Activated T-cell treated with anti-CD3 and anti-CD28 coated beads for 4 hours (primary cell): ENCODE results near the gene CHRNA7.

Source experiments
- DNase-seq: peaks from one replicate; pipeline ENCODE4 v3.0.0-alpha.2; 2020

Gene CHRNA7

GRCh38 chr15:32029862-32030781 is at the start of gene CHRNA7:
Gene CHRNA7, plus strand, starts transcription at chr15:32030515. Its CDS starts 80 bp downstream, at chr15:32030595.
- DNase-seq, result no peak

- DNase-seq, result no peak
These were observed 44.7 kb upstream of the CHRNA7 start for GRCh38 chr15:31985607-31986006.

GRCh38 chr15:31993062-31993461 is 37.3 kb upstream of the CHRNA7 start:
- DNase-seq, result no peak

GRCh38 chr15:31997711-31998110 is 32.6 kb upstream of the CHRNA7 start:
- no peak for DNase-seq

- DNase-seq, result no peak
These were observed 26.8 kb upstream of the CHRNA7 start for GRCh38 chr15:32003558-32003957.

- DNase-seq, result no peak
These were observed 26.1 kb upstream of the CHRNA7 start for GRCh38 chr15:32004249-32004648.

GRCh38 chr15:32007355-32007960 is 22.9 kb upstream of the CHRNA7 start:
- DNase-seq, result no peak

GRCh38 chr15:32014953-32015352 is 15.4 kb upstream of the CHRNA7 start:
- no peak for DNase-seq

GRCh38 chr15:32020156-32020555 is 10.2 kb upstream of the CHRNA7 start:
- no peak for DNase-seq

- DNase-seq, result no peak
These were observed 1.4 kb upstream of the CHRNA7 start for GRCh38 chr15:32028921-32029320.

- no peak for DNase-seq
These were observed 880 bp upstream of the CHRNA7 start for GRCh38 chr15:32029409-32029861.

GRCh38 chr15:32030795-32031194 is 480 bp downstream of the CHRNA7 start:
- no peak for DNase-seq

- no peak for DNase-seq
These were observed 3.0 kb downstream of the CHRNA7 start for GRCh38 chr15:32033186-32033890.

- DNase-seq, result no peak
These were observed 3.8 kb downstream of the CHRNA7 start for GRCh38 chr15:32034106-32034505.

GRCh38 chr15:32035285-32035684 is 5.0 kb downstream of the CHRNA7 start:
- no peak for DNase-seq

GRCh38 chr15:32036971-32037370 is 6.7 kb downstream of the CHRNA7 start:
- DNase-seq, result no peak

GRCh38 chr15:32041294-32041693 is 11.0 kb downstream of the CHRNA7 start:
- DNase-seq, result no peak

GRCh38 chr15:32042269-32042972 is 12.1 kb downstream of the CHRNA7 start:
- DNase-seq, result no peak

GRCh38 chr15:32053719-32054118 is 23.4 kb downstream of the CHRNA7 start:
- DNase-seq, result no peak

- DNase-seq, result no peak
These were observed 27.6 kb downstream of the CHRNA7 start for GRCh38 chr15:32057876-32058425.

- DNase-seq, result no peak
These were observed 30.4 kb downstream of the CHRNA7 start for GRCh38 chr15:32060706-32061105.

- no peak for DNase-seq
These were observed 36.8 kb downstream of the CHRNA7 start for GRCh38 chr15:32067115-32067514.
